ENCODE data around the gene MPHOSPH9.
"Not testable (repeated sequence)": the region's sequence is repeated elsewhere in the genome, so short reads cannot be mapped to it uniquely, and the experiment has no call there.

- TF ChIP-seq, protein P1, sequence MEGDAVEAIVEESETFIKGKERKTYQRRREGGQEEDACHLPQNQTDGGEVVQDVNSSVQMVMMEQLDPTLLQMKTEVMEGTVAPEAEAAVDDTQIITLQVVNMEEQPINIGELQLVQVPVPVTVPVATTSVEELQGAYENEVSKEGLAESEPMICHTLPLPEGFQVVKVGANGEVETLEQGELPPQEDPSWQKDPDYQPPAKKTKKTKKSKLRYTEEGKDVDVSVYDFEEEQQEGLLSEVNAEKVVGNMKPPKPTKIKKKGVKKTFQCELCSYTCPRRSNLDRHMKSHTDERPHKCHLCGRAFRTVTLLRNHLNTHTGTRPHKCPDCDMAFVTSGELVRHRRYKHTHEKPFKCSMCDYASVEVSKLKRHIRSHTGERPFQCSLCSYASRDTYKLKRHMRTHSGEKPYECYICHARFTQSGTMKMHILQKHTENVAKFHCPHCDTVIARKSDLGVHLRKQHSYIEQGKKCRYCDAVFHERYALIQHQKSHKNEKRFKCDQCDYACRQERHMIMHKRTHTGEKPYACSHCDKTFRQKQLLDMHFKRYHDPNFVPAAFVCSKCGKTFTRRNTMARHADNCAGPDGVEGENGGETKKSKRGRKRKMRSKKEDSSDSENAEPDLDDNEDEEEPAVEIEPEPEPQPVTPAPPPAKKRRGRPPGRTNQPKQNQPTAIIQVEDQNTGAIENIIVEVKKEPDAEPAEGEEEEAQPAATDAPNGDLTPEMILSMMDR (IDR thresholded peaks at IDR 0.05; ENCODE audit: low read depth, low read length, missing input control), result not testable (repeated sequence)
- TF ChIP-seq, protein P2, sequence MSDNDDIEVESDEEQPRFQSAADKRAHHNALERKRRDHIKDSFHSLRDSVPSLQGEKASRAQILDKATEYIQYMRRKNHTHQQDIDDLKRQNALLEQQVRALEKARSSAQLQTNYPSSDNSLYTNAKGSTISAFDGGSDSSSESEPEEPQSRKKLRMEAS (IDR thresholded peaks at IDR 0.05), result not testable (repeated sequence)
- TF ChIP-seq FOXA1 (IDR thresholded peaks at IDR 0.05); ATF3 (IDR thresholded peaks at IDR 0.05); REST (IDR thresholded peaks at IDR 0.05); EGR1 (IDR thresholded peaks at IDR 0.05; ENCODE audit: low read depth in 2 of 2); YY1 (IDR thresholded peaks at IDR 0.05); FOXA2 (IDR thresholded peaks at IDR 0.05); TAF1 (conservative IDR thresholded peaks at IDR 0.05); RAD21 (IDR thresholded peaks at IDR 0.05): not testable (repeated sequence)
- TF ChIP-seq, protein P3, sequence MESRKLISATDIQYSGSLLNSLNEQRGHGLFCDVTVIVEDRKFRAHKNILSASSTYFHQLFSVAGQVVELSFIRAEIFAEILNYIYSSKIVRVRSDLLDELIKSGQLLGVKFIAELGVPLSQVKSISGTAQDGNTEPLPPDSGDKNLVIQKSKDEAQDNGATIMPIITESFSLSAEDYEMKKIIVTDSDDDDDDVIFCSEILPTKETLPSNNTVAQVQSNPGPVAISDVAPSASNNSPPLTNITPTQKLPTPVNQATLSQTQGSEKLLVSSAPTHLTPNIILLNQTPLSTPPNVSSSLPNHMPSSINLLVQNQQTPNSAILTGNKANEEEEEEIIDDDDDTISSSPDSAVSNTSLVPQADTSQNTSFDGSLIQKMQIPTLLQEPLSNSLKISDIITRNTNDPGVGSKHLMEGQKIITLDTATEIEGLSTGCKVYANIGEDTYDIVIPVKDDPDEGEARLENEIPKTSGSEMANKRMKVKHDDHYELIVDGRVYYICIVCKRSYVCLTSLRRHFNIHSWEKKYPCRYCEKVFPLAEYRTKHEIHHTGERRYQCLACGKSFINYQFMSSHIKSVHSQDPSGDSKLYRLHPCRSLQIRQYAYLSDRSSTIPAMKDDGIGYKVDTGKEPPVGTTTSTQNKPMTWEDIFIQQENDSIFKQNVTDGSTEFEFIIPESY (IDR thresholded peaks at IDR 0.05), result not testable (repeated sequence)
Measured at GRCh38 chr12:123207815-123208214, 25.1 kb downstream of the MPHOSPH9 start.

All from liver (tissue), 3 donors.